Measurements from ENCODE around the gene VPS35.
"Not testable (repeated sequence)": the region's sequence is repeated elsewhere in the genome, so short reads cannot be mapped to it uniquely, and the experiment has no call there.

VPS35 gene

DNA sequence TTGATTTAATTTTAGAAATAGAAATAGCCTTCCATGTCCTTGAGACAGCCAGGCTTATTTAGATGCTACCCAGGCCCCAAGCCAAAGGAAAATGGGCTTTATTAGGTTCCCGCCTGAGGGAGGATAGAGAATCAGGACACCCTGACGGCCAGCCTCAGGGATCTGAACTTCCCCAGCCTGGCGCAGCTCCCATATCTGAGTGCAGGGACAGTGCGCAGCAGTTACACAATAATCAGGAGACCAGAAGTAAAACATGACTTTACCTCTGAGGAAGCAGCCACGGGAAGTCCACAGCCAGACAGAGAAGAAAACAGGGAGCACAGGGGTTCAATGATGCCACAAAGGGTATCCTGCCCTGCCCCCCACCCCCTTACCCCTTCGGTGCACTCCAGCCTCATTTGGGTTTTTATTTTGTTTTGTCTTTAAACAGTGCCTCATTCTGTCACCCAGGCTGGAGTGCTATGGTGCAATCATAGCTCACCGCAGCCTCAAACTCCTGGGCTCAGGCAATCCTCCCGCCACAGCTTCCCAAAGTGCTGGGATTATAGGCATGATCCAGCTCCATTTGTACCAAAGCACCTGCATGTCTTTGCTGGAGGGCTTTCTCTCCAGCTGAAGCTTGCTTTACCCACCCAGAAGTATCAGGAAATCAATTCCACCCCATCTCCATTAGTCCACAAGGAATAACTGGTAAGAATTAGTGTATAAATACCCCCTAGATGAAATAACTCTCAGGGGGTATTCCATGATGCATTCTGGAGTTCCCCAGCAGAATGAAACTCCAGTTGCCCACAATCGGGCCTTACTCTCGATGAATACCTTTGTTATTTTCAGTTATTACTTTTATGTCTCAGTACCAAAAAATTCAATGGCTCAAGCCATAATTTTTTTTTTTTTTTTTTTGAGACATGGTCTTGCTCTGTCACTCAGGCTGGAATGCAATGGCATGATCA, 22.4 kb upstream of the VPS35 start:
- DNase-seq: no peak

DNA sequence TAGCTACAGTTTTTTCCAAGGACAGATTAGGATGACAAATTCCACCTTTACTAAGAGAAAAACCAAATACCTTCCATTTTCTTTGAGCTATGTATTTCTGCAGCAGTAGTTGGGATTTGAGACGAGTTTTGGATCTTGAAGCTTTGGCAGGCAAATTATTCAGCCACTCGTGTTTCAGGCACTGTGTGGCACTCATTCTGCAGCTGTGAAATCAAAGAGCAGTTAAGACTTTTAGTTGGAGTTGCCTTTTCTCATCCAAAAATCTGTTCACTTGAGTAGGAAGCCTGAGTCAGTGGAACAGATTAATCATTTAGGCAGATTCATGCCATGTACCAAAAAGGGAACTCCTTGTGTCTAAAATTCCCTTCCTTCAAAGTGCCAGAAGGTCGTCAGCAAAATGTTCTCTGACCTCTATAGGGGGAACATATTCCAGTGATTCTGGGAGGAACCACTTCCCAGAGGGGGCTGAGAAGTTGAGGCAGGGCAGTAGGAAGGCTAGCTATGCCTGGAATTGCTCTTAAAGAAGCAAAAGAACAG, 20.6 kb upstream of the VPS35 start:
- DNase-seq: no peak

- no peak for DNase-seq
Observed at GRCh38 chr16:46706642-46707041, 17.7 kb upstream of the VPS35 start.

DNA sequence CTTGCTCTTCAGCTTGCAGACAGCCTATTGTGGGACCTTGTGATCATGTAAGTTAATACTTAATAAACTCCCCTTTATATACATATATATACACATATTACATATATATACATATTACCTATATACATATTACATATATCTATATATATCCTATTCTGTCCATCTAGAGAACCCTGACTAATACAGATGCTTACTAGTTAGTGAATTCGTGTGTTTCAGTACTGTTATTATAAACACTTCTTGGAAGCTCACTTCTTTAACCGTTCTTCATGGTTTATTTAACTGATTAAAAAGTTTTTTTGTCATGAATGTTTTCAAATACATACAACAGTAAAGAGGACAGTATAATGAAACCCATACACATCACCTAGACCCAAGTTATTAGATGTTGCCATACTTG, 13.1 kb upstream of the VPS35 start:
- no peak for DNase-seq

- DNase-seq: no peak
Observed at GRCh38 chr16:46701615-46702014, 12.6 kb upstream of the VPS35 start.

- DNase-seq: no peak
Observed at GRCh38 chr16:46700048-46700447, 11.1 kb upstream of the VPS35 start.

DNA sequence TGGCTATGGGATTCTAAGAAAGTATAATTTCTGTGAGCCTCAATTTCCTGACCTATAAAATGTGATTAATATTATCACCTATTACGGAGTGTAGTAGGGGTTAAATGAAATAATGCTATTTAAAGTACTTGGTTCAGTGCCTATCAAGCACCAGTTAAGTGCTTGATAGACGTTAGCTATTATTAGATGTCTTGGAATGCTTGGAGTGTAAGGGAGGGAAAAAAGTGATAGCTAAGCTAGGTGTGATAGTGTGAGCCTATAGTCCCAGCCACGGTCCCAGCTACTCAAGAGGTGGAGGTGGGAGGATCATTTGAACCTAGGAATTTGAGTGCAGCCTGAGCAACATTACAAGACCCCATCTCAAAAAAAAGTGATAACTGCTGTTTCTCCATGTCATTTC, 8.0 kb upstream of the VPS35 start:
- no peak for DNase-seq

GRCh38 chr16:46695937-46696336, 7.0 kb upstream of the VPS35 start:
- no peak for DNase-seq

GRCh38 chr16:46693598-46693997, 4.6 kb upstream of the VPS35 start:
- DNase-seq: no peak

DNA sequence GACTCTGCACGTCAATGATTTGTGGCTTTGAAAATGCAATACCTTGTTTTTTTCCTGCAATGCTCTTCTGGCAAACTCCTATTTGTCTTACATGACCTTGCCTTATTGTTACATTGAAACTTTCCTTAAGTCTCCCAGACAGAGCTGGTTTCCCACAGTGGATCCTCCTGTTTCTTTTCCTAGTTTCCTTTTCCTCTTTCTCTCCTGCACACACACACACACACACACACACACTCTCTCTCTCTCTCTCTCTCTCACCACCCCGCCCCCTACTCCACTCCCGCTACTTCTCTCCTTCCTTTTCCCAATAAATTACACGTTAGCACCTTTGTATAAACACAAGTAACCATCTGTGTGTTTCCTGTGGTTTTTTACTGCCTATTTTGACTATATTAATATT, 2.7 kb upstream of the VPS35 start:
- no peak for DNase-seq

GRCh38 chr16:46690281-46691178, 1.6 kb upstream of the VPS35 start:
- no peak for DNase-seq

GRCh38 chr16:46689365-46690280, 645 bp upstream of the VPS35 start, which contains the start of gene ORC6:
Gene ORC6 (plus strand): TSS chr16:46689659. CDS start chr16:46689706, 47 bp downstream.
- DNase-seq: peak; percentile 93 to 94

GRCh38 chr16:46688101-46688653, 801 bp downstream of the VPS35 start:
- DNase-seq: no peak

- DNase-seq: no peak
Observed at GRCh38 chr16:46687486-46687885, 1.5 kb downstream of the VPS35 start.

DNA sequence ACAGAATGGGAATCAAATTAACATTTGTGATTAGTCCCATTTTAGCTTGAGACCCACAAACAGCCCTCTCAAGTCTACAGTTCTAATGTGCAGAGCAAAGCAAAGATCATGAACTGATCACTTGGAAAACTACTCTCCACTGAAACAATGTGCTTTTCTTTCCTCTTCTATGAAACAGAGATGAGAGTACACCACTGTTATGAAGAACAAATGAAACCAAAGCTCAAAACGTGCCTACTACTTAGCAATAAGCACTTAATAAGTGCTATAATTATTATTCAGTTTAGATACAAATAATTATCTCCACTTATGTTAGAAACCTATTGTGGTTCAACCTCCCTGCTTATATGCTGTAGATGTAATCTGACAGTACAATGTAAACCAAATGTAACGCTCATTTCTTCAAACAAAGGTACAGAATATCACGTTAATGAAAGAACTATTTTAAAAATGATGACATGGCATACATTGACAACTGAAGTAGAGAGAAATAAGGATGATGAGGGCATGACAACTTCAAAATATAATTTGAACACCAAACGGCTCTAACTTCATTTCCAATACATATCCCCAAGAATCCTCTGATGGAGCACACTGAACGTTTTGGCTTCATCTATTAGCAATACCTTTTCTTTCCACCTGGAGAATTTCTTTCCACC, 2.0 kb downstream of the VPS35 start:
- no peak for DNase-seq

GRCh38 chr16:46681867-46682266, 7.1 kb downstream of the VPS35 start:
- DNase-seq: not testable (repeated sequence)

- not testable (repeated sequence) for DNase-seq
Observed at GRCh38 chr16:46677943-46678342, 11.0 kb downstream of the VPS35 start.

DNA sequence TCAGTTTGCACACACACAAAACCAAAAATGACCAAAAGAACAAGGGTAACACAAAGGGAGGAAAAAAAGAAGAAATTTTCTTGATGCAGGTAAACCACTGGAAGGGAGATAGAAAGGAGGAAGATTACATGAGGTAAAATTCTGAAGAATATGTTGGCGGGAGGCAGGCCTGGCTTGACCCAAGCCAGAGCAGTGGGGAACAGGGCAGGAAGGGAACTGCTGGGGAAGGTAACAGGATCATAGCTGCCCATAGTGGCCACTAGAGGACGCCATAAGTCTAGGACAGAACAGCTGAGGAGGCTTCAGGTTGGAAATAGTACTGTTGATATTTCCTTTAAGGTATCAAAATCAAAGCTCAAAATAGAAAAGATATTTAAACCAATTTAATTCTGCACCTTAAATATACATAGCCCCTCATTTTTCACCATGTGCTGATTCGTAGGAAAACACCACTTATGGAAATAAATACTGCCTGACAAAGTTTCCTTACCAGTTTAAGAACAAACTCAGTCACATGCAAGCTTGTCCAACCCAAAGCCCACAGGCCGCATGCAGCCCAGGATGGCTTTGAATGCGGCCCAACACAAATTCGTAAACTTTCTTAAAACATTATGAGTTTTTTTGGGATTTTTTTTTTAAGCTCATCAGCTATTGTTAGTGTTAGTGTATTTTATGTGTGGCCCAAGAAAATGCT, 15.5 kb downstream of the VPS35 start:
- DNase-seq: peak in 1 of 2 experiments; percentile 55

DNA sequence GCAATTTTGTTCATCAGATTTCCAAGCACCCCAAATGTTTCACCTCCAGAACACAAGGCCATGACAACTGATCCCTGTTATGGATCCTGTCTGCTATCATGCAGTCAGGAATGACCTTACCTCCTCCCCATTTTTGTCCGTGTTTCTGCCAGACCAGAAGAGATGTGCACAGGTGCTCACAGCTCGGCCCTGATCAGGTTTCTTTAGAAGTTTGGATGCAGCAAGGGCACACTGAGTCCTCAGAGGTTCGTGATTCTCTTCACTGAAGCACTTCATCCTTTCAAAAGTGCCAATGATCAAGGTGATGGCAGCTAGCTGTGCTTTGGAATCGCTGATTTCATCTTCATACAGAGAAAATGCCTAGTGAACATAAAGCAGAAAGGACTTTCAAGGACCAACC, 26.9 kb downstream of the VPS35 start:
- no peak for DNase-seq

GRCh38 chr16:46658925-46659324, 30.1 kb downstream of the VPS35 start:
- DNase-seq: no peak

DNA sequence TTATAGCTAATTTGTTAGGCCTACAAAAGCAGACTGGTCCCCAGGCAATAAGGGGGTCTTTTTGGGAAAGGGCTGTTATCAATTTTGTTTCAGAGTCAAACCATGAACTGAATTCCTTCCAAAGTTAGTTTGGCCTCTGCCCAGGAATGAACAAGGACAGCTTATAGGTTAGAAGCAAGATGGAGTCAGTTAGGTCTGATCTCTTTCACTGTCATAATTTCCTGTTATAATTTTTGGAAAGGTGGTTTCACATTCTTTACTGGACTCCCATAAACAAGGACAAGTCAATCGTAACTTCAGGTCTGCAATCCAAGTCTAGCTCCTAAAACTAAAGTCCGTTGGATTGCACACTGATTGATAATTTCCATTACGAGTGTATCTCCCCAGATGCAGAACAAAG, 37.7 kb downstream of the VPS35 start:
- DNase-seq: no peak
